Lung (tissue), 12 donors: ENCODE measurements around the gene TAS2R1. TPM values are rescaled to one million over a fixed set of nuclear protein-coding genes. Genes with fewer than 3 reads are reported as not detected.
A peak's percentile ranks its signal among the peaks of the same experiment; 100 is the strongest.

Experiments used
- ATAC-seq: fragments of 200-7000 bp; cut with Tn5 transposase; one replicate; pipeline ENCODE4 v1.9.1; 2020; ENCODE audit warnings: moderate number of reproducible peaks; ENCODE audit not compliant: insufficient read depth, low FRiP score
- DNase-seq, 3 donors: peaks; one replicate each; pipeline ENCODE4 v3.0.0-alpha.2; 2013 to 2017
- H3K27ac ChIP-seq, 2 donors: one replicate each; pipeline ENCODE4 v1.5.1; 2013; ENCODE audit warnings: mild to moderate bottlenecking in 2 of 2, moderate library complexity in 2 of 2, control low read depth in 1 of 2, inconsistent platforms in 1 of 2, low read depth in 1 of 2, low read length in 1 of 2
- H3K27me3 ChIP-seq, 3 donors: one replicate each; pipeline ENCODE4 v1.5.1; 2013; ENCODE audit warnings: low read length in 2 of 3; ENCODE audit not compliant: control insufficient read depth in 3 of 3, insufficient read depth in 3 of 3
- H3K36me3 ChIP-seq, 4 donors: one replicate each; pipeline ENCODE4 v1.5.1; 2013; ENCODE audit warnings: low read length in 4 of 4, mild to moderate bottlenecking in 1 of 4, moderate library complexity in 1 of 4; ENCODE audit not compliant: control insufficient read depth in 4 of 4, insufficient read depth in 4 of 4
- H3K4me1 ChIP-seq, 5 donors: one replicate each; pipeline ENCODE4 v1.5.1; 2013; ENCODE audit warnings: low read length in 5 of 5, mild to moderate bottlenecking in 2 of 5, moderate library complexity in 1 of 5; ENCODE audit not compliant: control insufficient read depth in 5 of 5, insufficient read depth in 5 of 5
- H3K4me3 ChIP-seq: one replicate; pipeline ENCODE4 v1.5.1; 2013; ENCODE audit warnings: mild to moderate bottlenecking, control low read depth, moderate library complexity
- H3K9ac ChIP-seq, 2 donors: one replicate each; pipeline ENCODE4 v1.5.1; 2013; ENCODE audit warnings: low read length in 2 of 2, control low read depth in 1 of 2; ENCODE audit not compliant: insufficient read depth in 1 of 2
- H3K9me3 ChIP-seq, 4 donors: one replicate each; pipeline ENCODE4 v1.5.1; 2013; ENCODE audit warnings: low read length in 3 of 4, mild to moderate bottlenecking in 1 of 4, moderate library complexity in 1 of 4; ENCODE audit not compliant: control insufficient read depth in 4 of 4, insufficient read depth in 3 of 4
- WGBS, 2 donors: extraction: QIAGEN DNeasy Blood & Tissue Kit; methylation state at CpG; one replicate each; pipeline ENCODE4 v1.1.7; 2013; 5-methylcytosine and 5-hydroxymethylcytosine counted together
- polyA plus RNA-seq, 2 donors: library from polyadenylated mRNA; stranded (reverse); fragments of 200-250 nt; gene quantifications; one replicate each; pipeline ENCODE4 v1.2.1, GENCODE V29; 2013
- total RNA-seq, 2 donors: library from RNA; depleted of rRNA in 1 of 2; stranded (reverse); fragments of >200 nt in 1 of 2; gene quantifications; one replicate each; pipeline ENCODE4 v1.2.1, GENCODE V29; 2014 to 2021
- TF ChIP-seq, protein P1 (sequence below): IDR thresholded peaks from 2 replicates; pipeline ENCODE4 v1.5.1; 2012; ENCODE audit warnings: mild to moderate bottlenecking; ENCODE audit errors: control extremely low read depth, extremely low read depth
- donor health status: control.
- donor health status: control.
- donor health status: Bipolar disorder and iron deficiency.
- donor health status: healthy.
- donor health status: DM: yes; HTN: yes; CAD: no.

The TAS2R1 gene
- total and polyA plus RNA-seq, 4 donors: 0.85 TPM; not detected in 3

DNA sequence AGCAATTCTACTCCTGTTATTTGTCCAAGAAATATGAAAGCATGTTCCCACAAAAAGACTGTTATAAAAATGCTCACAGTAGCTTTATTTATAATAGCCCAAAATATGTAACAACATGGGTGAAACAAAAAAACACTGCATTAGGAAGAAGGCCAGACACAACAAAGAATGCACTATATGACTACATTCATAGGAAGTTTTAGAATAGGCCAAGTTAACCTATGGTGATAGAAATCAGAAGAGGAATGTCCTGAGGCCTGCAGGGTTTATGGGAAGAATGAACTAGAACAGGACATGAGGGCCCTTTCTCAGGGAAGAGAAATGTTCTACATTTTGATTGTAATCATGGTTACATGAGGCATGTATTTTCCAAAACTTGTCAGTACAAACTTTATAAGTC lies 24.7 kb upstream of the TAS2R1 start:
- no peak for DNase-seq
- Histone ChIP-seq H3K36me3 (no peaks in the 10 kb centered on the region), H3K27me3 (no peaks in the 10 kb centered on the region), H3K4me1 (peaks cover 0 to 4% (median 0%) of the 10 kb centered on the region in 5 donors), H3K9me3 (no peaks in the 10 kb centered on the region), H3K9ac (no peak overlapping the region), H3K27ac (no peak overlapping the region), H3K4me3 (no peak overlapping the region)
- TF ChIP-seq, protein P1, sequence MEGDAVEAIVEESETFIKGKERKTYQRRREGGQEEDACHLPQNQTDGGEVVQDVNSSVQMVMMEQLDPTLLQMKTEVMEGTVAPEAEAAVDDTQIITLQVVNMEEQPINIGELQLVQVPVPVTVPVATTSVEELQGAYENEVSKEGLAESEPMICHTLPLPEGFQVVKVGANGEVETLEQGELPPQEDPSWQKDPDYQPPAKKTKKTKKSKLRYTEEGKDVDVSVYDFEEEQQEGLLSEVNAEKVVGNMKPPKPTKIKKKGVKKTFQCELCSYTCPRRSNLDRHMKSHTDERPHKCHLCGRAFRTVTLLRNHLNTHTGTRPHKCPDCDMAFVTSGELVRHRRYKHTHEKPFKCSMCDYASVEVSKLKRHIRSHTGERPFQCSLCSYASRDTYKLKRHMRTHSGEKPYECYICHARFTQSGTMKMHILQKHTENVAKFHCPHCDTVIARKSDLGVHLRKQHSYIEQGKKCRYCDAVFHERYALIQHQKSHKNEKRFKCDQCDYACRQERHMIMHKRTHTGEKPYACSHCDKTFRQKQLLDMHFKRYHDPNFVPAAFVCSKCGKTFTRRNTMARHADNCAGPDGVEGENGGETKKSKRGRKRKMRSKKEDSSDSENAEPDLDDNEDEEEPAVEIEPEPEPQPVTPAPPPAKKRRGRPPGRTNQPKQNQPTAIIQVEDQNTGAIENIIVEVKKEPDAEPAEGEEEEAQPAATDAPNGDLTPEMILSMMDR: no peak
- ATAC-seq: no peak

DNA sequence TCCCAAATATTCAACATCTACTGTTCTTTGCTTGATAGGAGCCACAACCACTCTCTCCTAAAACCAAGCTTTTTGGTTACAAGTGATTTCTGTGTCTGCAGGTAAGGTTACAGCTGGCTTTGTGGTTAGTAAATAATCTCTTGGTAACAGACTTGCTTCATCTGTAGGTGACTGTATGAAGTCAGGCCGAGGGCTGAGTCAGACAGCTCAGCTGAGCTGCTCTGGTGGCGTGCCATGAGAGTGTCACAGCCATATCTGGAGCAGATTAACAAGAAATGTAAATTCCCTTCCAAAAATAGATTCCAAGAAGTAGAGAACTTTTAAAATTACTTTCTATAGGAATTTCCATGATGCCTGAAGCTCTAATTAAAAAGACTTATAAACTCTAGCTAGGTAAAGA lies 23.7 kb upstream of the TAS2R1 start:
- no peaks in the 10 kb centered on the region for H3K9me3 ChIP-seq
- TF ChIP-seq, protein P1: no peak
- H3K27me3 ChIP-seq: no peaks in the 10 kb centered on the region
- H3K27ac ChIP-seq: peak overlapping the region in 1 of 2 donors; percentile 45
- ATAC-seq (no peak), DNase-seq (peak; percentile 66 to 84 (median 67))
- peaks cover 0 to 4% (median 0%) of the 10 kb centered on the region in 5 donors for H3K4me1 ChIP-seq
- WGBS, 2 donors: 60 to 73% methylated on average over 2 of the region's 2 CpGs
- H3K4me3 ChIP-seq: no peak overlapping the region
- H3K36me3 ChIP-seq: no peaks in the 10 kb centered on the region
- no peak overlapping the region for H3K9ac ChIP-seq

DNA sequence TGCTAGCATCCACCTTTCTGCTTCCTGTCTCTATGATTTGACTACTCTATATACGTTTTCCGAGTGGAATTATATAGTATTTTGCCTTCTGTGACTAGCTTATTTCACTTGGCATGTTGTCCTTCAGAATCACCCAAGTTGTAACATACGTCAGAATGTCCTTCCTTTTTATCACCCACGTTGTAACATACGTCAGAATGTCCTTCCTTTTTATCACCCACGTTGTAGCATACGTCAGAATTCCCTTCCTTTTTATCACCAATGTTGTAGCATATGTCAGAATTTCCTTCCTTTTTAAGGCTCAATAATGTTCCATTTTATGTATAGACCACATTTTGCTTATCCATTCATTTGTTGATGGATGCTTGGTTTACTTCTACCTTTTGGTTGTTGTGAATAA lies 22.9 kb upstream of the TAS2R1 start:
- Histone ChIP-seq H3K27ac (peak overlapping the region in 1 of 2 donors; percentile 45), H3K27me3 (no peaks in the 10 kb centered on the region), H3K9me3 (no peaks in the 10 kb centered on the region), H3K4me3 (no peak overlapping the region), H3K9ac (no peak overlapping the region), H3K4me1 (peaks cover 0 to 4% (median 0%) of the 10 kb centered on the region in 5 donors), H3K36me3 (no peaks in the 10 kb centered on the region)
- no peak for ATAC-seq
- no peak for DNase-seq
- WGBS, 2 donors: 54 to 63% methylated on average over 7 of the region's 7 CpGs
- TF ChIP-seq, protein P1: no peak

DNA sequence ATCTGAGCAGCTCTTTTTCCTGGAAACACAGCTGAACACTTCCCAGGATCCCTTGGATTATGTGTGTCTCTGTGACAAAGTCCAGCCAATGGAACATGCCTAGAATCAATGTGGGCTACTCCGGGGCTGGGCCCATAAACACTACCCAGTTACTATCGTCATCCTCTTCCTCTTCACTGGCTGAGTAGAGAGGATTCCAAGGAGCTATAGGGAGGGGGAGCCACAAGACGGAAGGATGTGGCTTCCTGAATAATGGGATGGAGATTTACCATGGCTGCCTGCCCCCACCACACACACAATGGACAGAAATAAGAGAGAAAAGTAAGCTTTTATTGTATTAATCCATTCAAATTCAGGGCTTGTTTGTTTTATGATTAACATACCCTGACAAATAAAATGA lies 22.1 kb upstream of the TAS2R1 start:
- ATAC-seq: no peak
- Histone ChIP-seq H3K9me3 (no peaks in the 10 kb centered on the region), H3K9ac (no peak overlapping the region), H3K4me1 (peaks cover 0 to 4% (median 0%) of the 10 kb centered on the region in 5 donors), H3K4me3 (no peak overlapping the region), H3K36me3 (no peaks in the 10 kb centered on the region), H3K27me3 (no peaks in the 10 kb centered on the region), H3K27ac (no peak overlapping the region)
- TF ChIP-seq, protein P1: no peak
- no peak for DNase-seq
- WGBS, 2 donors: 54 to 61% methylated on average over 3 of the region's 3 CpGs
